CD4-positive, alpha-beta memory T cell (primary cell): ENCODE data around the gene RHOA. TPM values are rescaled to one million over a fixed set of nuclear protein-coding genes. Genes with fewer than 3 reads are reported as not detected.
A peak's percentile ranks its signal among the peaks of the same experiment; 100 is the strongest.

ENCODE experiments used
- CTCF ChIA-PET: fragments of 350-600 bp; sonication (Branson Sonifier 250); formaldehyde crosslinking; loops from one replicate; lab custom pipeline; 2021; ENCODE audit warnings: inconsistent platforms; ENCODE audit not compliant: partially characterized antibody; lab: Charles Lee
- POLR2A ChIA-PET: fragments of 350-600 bp; sonication (Branson Sonifier 250); formaldehyde crosslinking; loops from one replicate; lab custom pipeline; 2021; ENCODE audit not compliant: partially characterized antibody; lab: Charles Lee
- DNase-seq, 5 donors: peaks; one replicate each; pipeline versions ENCODE4 v3.0.0 to v3.0.0-alpha.2; 2020 to 2022; ENCODE audit warnings: mixed read lengths in 1 of 5
- H3K27ac ChIP-seq: one replicate; pipeline ENCODE4 v1.7.0; 2013; ENCODE audit warnings: low read depth, low read length
- H3K27me3 ChIP-seq: 2 replicates; pipeline ENCODE4 v1.7.0; 2013; ENCODE audit warnings: mild to moderate bottlenecking, low read length, moderate library complexity; ENCODE audit not compliant: insufficient read depth
- H3K36me3 ChIP-seq: 2 replicates; pipeline ENCODE4 v1.7.0; 2013; ENCODE audit warnings: mild to moderate bottlenecking, low read length, moderate library complexity; ENCODE audit not compliant: insufficient read depth
- H3K4me1 ChIP-seq: 2 replicates; pipeline ENCODE4 v1.7.0; 2013; ENCODE audit warnings: mild to moderate bottlenecking, low read length, moderate library complexity; ENCODE audit not compliant: insufficient read depth
- H3K4me3 ChIP-seq, 2 donors: one replicate each; pipeline ENCODE4 v1.7.0; 2013; ENCODE audit warnings: low read length in 2 of 2, mild to moderate bottlenecking in 1 of 2
- H3K9me3 ChIP-seq, 2 donors: one replicate each; pipeline ENCODE4 v1.7.0; 2013; ENCODE audit warnings: low read length in 2 of 2, control low read depth in 1 of 2; ENCODE audit not compliant: control insufficient read depth in 1 of 2
- H3K27ac Mint-ChIP-seq, 7 donors: one replicate each; pipeline ENCODE4 v1.8.0; 2020 to 2021; ENCODE audit warnings: mixed read lengths in 7 of 7, mild to moderate bottlenecking in 6 of 7, inconsistent platforms in 3 of 7, moderate library complexity in 3 of 7
- H3K27me3 Mint-ChIP-seq, 2 donors: one replicate each; pipeline ENCODE4 v1.8.0; 2020 to 2021; ENCODE audit warnings: mixed read lengths in 2 of 2
- H3K36me3 Mint-ChIP-seq, 2 donors: one replicate each; pipeline ENCODE4 v1.8.0; 2020 to 2021; ENCODE audit warnings: mixed read lengths in 2 of 2, inconsistent platforms in 1 of 2, mild to moderate bottlenecking in 1 of 2
- H3K4me1 Mint-ChIP-seq, 4 donors: one replicate each; pipeline ENCODE4 v1.8.0; 2020 to 2021; ENCODE audit warnings: mixed read lengths in 4 of 4, mild to moderate bottlenecking in 1 of 4
- H3K4me3 Mint-ChIP-seq, 8 donors: one replicate each; pipeline ENCODE4 v1.8.0; 2020 to 2021; ENCODE audit warnings: mixed read lengths in 8 of 8, mild to moderate bottlenecking in 7 of 8, moderate library complexity in 6 of 8, inconsistent platforms in 3 of 8
- H3K9me3 Mint-ChIP-seq, 8 donors: one replicate each; pipeline ENCODE4 v1.8.0; 2020 to 2021; ENCODE audit warnings: mixed read lengths in 8 of 8, mild to moderate bottlenecking in 5 of 8, inconsistent platforms in 3 of 8, moderate library complexity in 1 of 8
- intact Hi-C: fragments of 100-400 bp; cut with micrococcal nuclease; formaldehyde crosslinking; loops from one replicate; pipeline ENCODE4 v1.15.1; 2023
- polyA plus RNA-seq, 2 donors: library from polyadenylated mRNA; unstranded; fragments of 300-500 nt; fragmentation: Illumina TruSeq; gene quantifications; one replicate each; pipeline ENCODE4 v1.2.3, GENCODE V29; 2021
- total RNA-seq, 2 experiments: library from RNA; stranded (reverse); gene quantifications; one replicate each; pipeline ENCODE4 v1.2.3, GENCODE V29; 2021

RHOA gene
- total and polyA plus RNA-seq, 4 experiments from 2014 or later = 246 to 784 (median 443) TPM

DNA sequence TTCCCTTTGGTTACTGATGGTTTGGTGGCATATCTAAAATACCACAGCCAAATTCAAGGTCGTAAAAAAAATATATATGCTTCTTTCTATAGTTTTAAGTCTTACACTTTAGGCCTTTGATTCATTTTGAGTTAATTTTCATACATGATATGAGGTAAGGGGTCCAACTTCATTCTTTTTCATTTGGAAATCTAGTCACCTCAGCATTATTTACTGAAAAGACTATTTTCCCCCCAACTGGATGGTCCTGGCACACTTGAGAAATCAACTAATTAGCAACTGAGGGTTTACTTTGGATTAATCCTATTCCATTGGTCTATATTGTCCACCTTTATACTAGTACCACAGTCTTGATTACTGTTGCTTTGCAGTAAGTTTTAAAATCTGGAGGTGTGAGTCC, 26.2 kb downstream of the RHOA start:
- Mint-ChIP-seq H3K4me1 (peaks cover 36 to 82% (median 54%) of the 10 kb centered on the region in 4 donors), H3K27me3 (no peaks in the 10 kb centered on the region), H3K4me3 (peak overlapping the region in 2 of 8 donors; percentile 32 to 70), H3K36me3 (peaks cover 4 to 12% of the 10 kb centered on the region in 2 donors), H3K9me3 (no peaks in the 10 kb centered on the region), H3K27ac (peak overlapping the region in 4 of 7 donors; percentile 3 to 90 (median 56))
- intact Hi-C loops = no loop called here
- H3K27me3 ChIP-seq = no peaks in the 10 kb centered on the region
- peaks cover 4% of the 10 kb centered on the region for H3K36me3 ChIP-seq
- no peak overlapping the region for H3K4me3 ChIP-seq
- H3K4me1 ChIP-seq = peaks cover 80% of the 10 kb centered on the region
- no peak overlapping the region for H3K27ac ChIP-seq
- ChIA-PET CTCF (no interaction called here), POLR2A (no interaction called here)
- no peak for DNase-seq
- H3K9me3 ChIP-seq = no peaks in the 10 kb centered on the region

DNA sequence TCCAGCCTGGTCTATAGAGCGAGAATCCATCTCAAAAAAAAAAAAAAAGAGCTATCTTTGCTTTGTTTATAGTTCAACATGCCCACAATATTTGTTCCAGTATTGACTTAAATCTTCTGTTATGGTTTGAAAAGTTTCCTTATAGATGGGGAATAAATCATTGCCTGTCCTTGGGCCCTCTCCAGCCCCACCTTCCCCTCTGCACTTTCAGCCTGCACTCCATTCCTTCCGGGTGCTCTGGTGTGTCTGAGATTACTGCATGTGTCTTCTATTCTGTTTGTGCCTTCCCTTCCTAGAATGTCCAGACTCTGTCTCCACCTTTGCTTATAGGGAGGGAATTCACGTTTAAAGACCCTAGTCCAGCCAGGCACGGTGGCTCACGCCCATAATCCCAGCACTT, 28.4 kb downstream of the RHOA start:
- Mint-ChIP-seq H3K27ac (peak overlapping the region in 6 of 7 donors; percentile 19 to 88 (median 52)), H3K4me1 (peaks cover 40 to 79% (median 59%) of the 10 kb centered on the region in 4 donors), H3K27me3 (no peaks in the 10 kb centered on the region), H3K4me3 (peak overlapping the region in 5 of 8 donors; percentile 17 to 58 (median 43)), H3K9me3 (no peaks in the 10 kb centered on the region), H3K36me3 (peaks cover 4 to 8% of the 10 kb centered on the region in 2 donors)
- Histone ChIP-seq H3K4me1 (peaks cover 77% of the 10 kb centered on the region), H3K27me3 (no peaks in the 10 kb centered on the region), H3K27ac (no peak overlapping the region), H3K9me3 (no peaks in the 10 kb centered on the region), H3K36me3 (no peaks in the 10 kb centered on the region), H3K4me3 (no peak overlapping the region)
- ChIA-PET CTCF (no interaction called here), POLR2A (no interaction called here)
- intact Hi-C loops = no loop called here
- no peak for DNase-seq

DNA sequence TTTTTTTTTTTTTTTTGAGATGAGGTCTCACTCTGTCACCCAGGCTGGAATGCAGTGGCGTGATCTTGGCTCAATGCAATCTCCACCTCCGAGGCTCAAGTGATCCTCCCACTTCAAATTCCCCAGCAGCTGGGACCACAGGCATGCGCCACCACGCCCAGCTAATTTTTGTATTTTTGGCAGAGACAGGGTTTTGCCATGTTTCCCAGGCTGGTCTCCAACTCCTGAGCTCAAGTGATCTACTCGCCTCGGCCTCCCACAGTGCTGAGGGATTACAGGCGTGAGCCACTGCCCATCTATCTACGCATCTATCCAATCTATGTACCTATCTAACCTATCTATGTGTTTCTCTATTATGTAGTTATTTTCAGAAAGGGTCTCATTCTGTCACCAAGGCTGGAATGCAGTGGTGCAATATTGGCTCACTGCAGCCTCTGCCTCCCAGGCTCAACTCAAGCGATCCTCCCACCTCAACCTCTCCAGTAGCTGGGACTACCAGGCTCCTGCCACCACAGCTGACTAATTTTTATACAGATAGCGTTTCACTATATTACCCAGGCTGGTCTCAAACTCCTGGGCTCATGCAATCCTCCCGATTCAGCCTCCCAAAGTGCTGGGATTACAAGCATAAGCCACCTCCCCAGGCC, 33.4 kb downstream of the RHOA start:
- H3K4me3 Mint-ChIP-seq = peak overlapping the region in 3 of 8 donors; percentile 38 to 64 (median 43)
- intact Hi-C loops = no loop called here

DNA sequence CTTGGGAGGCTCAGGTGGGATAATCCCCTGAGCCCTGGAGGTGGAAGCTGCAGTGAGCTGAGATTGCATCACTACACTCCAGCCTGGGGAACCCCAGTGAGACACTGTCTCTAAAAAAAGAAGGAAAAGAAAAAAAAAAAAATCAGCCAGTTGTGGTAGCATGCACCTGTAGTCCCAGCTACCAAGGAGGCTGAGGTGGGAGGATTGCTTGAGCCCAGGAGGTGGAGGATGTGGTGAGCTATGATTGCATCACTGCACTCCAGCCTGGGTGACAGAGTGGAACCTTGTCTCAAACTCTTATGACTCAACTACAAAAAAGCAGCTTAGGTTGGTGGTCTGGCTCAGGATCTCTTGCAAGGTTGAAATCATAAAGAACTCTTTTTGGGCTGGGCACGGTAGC, 34.3 kb downstream of the RHOA start:
- peaks cover 26 to 57% (median 36%) of the 10 kb centered on the region in 4 donors for H3K4me1 Mint-ChIP-seq
- H3K9me3 Mint-ChIP-seq = no peaks in the 10 kb centered on the region
- intact Hi-C loops = no loop called here
- H3K36me3 Mint-ChIP-seq = peaks cover 13 to 30% of the 10 kb centered on the region in 2 donors
- no peaks in the 10 kb centered on the region for H3K27me3 Mint-ChIP-seq
- no peak overlapping the region for H3K4me3 Mint-ChIP-seq
- H3K36me3 ChIP-seq = peaks cover 12% of the 10 kb centered on the region
- peak in 3 of 5 donors; percentile 10 to 77 (median 12) for DNase-seq
- no peaks in the 10 kb centered on the region for H3K9me3 ChIP-seq
- ChIA-PET CTCF (interaction anchor here (0.7 kb wide), 1 partner anchor 402 kb away, joined by 3 read pairs; no protein-coding TSS in a partner anchor), POLR2A (interaction anchor here (1.0 kb wide), 1 partner anchor 37 kb away, joined by 4 read pairs; the partner anchor contains the start of gene USP4)
- peaks cover 31% of the 10 kb centered on the region for H3K4me1 ChIP-seq
- H3K27ac Mint-ChIP-seq = peak overlapping the region in 4 of 7 donors; percentile 29 to 90 (median 60)
- H3K4me3 ChIP-seq = no peak overlapping the region
- no peak overlapping the region for H3K27ac ChIP-seq
- no peaks in the 10 kb centered on the region for H3K27me3 ChIP-seq

More for the DNA sequence above, 33.4 kb downstream of the RHOA start:
- Histone ChIP-seq H3K9me3 (no peaks in the 10 kb centered on the region), H3K4me1 (peaks cover 39% of the 10 kb centered on the region), H3K27me3 (no peaks in the 10 kb centered on the region), H3K36me3 (peaks cover 4% of the 10 kb centered on the region), H3K27ac (no peak overlapping the region), H3K4me3 (no peak overlapping the region)
- Mint-ChIP-seq H3K4me1 (peaks cover 25 to 60% (median 40%) of the 10 kb centered on the region in 4 donors), H3K27me3 (no peaks in the 10 kb centered on the region), H3K36me3 (peaks cover 8 to 22% of the 10 kb centered on the region in 2 donors), H3K27ac (peak overlapping the region in 6 of 7 donors; percentile 2 to 66 (median 44)), H3K9me3 (no peaks in the 10 kb centered on the region)
- DNase-seq = no peak
- ChIA-PET POLR2A (interaction anchor here (1.0 kb wide), 1 partner anchor 38 kb away, joined by 4 read pairs; the partner anchor contains the start of gene USP4), CTCF (no interaction called here)

DNA sequence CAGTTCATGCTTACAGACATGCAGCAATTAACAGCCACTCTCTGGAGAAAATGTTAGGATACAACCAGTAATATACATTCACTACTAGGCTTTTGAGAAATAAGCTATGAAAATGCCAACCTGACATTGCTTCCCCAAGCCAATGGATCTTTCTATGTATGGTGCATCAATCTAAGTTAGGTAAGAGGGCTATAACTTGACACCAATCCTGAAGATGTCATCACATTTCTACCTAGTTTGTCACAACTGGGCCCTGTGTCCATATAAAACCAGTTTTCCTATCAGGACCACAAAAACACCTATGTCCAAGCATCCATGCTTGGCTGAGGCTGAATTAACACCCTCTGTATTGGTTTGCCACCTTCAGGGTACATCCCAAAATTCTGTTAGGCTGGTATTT, 39.8 kb downstream of the RHOA start:
- H3K27me3 Mint-ChIP-seq = no peaks in the 10 kb centered on the region
- intact Hi-C loops = no loop called here
- no peak overlapping the region for H3K4me3 Mint-ChIP-seq
- Histone ChIP-seq H3K4me3 (no peak overlapping the region), H3K27ac (no peak overlapping the region), H3K9me3 (no peaks in the 10 kb centered on the region), H3K27me3 (no peaks in the 10 kb centered on the region), H3K36me3 (peaks cover 27% of the 10 kb centered on the region), H3K4me1 (peaks cover 7% of the 10 kb centered on the region)
- H3K27ac Mint-ChIP-seq = no peak overlapping the region
- no peaks in the 10 kb centered on the region for H3K9me3 Mint-ChIP-seq
- DNase-seq = no peak
- ChIA-PET POLR2A (interaction anchor here (0.9 kb wide), 1 partner anchor 40 kb away, joined by 3 read pairs; the partner anchor contains the start of gene RHOA), CTCF (no interaction called here)
- peaks cover 33 to 67% of the 10 kb centered on the region in 2 donors for H3K36me3 Mint-ChIP-seq
- H3K4me1 Mint-ChIP-seq = peaks cover 9 to 36% (median 19%) of the 10 kb centered on the region in 4 donors

DNA sequence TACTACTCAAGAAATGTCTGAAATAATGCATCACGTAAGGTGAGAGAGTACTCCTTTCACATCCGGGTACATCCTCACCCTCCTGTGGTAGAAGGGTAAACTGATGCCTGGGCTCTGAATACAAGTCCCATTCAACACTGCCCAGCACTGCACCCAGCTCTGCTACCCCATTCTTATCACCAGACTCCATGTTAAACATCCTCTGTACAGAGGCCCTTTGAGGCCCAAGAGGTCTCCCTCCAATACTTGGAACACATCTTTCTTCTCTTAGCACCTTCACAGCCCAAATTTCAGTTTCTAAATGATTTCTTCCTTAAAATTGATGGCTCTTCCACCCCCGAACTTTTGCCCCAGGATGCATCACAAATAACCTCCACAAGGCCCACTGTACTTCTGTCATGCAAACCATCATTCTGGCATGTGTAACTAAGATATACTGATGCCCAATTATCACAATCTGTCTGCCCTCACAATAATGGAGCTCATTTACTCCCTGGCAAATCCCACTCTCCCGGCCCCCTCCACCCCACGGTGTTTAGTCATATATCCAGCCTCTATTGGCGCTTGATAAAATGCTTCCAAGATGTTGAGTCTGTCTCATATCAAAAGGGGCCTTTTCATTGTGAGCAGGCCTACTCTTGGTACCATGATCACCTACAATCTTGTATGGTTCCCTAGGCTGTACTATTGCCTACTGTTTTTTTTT, 41.0 kb downstream of the RHOA start:
- H3K27ac ChIP-seq = no peak overlapping the region

More for the DNA sequence above, 41.0 kb downstream of the RHOA start:
- no peaks in the 10 kb centered on the region for H3K9me3 ChIP-seq
- intact Hi-C loops = no loop called here
- peaks cover 38% of the 10 kb centered on the region for H3K36me3 ChIP-seq
- Mint-ChIP-seq H3K27me3 (no peaks in the 10 kb centered on the region), H3K9me3 (no peaks in the 10 kb centered on the region), H3K36me3 (peaks cover 37 to 78% of the 10 kb centered on the region in 2 donors), H3K4me1 (peaks cover 12 to 34% (median 16%) of the 10 kb centered on the region in 4 donors), H3K27ac (peak overlapping the region; percentile 0 to 76 (median 32)), H3K4me3 (no peak overlapping the region)
- DNase-seq = no peak
- no peaks in the 10 kb centered on the region for H3K27me3 ChIP-seq
- no peak overlapping the region for H3K4me3 ChIP-seq
- ChIA-PET CTCF (interaction anchor here (1.9 kb wide), 1 partner anchor 31 kb away, joined by 8 read pairs; the partner anchor contains the start of gene USP4), POLR2A (interaction anchor here (1.2 kb wide), 1 partner anchor 12 kb away, joined by 4 read pairs; the partner anchor contains the start of gene GPX1)
- H3K4me1 ChIP-seq = peaks cover 7% of the 10 kb centered on the region
